Measurements from ENCODE around the gene TMEM150B. TPM values are rescaled to one million over a fixed set of nuclear protein-coding genes. Genes with fewer than 3 reads are reported as not detected.
A peak's percentile ranks its signal among the peaks of the same experiment; 100 is the strongest.

The TMEM150B gene
- total and polyA plus RNA-seq, 4 donors = 0.72 to 9.6 (median 4.2) TPM

GRCh38 chr19:55368106-55368505 is 43.0 kb upstream of the TMEM150B start:
- WGBS, 2 donors = 83 to 89% methylated on average over 15 to 16 of the region's 16 CpGs
- DNase-seq (peak in 1 of 2 donors; percentile 47), ATAC-seq (ENCODE audit: low FRiP score) (no peak)
- Histone ChIP-seq H3K9me3 (ENCODE audit: control insufficient read depth, low read length) (no peaks in the 10 kb centered on the region), H3K36me3 (ENCODE audit: control insufficient read depth in 1 of 2, insufficient read depth in 2 of 2, low read length in 1 of 2) (no peaks in the 10 kb centered on the region), H3K27ac (ENCODE audit: low read depth in 1 of 2, low read length in 2 of 2) (no peak overlapping the region), H3K4me3 (ENCODE audit: low read length in 2 of 2) (no peak overlapping the region), H3K27me3 (ENCODE audit: control insufficient read depth in 1 of 2, insufficient read depth in 2 of 2, low read length in 1 of 2) (no peaks in the 10 kb centered on the region), H3K4me1 (ENCODE audit: control insufficient read depth in 1 of 2, insufficient read depth in 2 of 2, low read length in 2 of 2) (no peaks in the 10 kb centered on the region)
- intact Hi-C loops (cut with DNase I) = no loop called here

GRCh38 chr19:55366790-55367189 is 41.6 kb upstream of the TMEM150B start:
- Histone ChIP-seq H3K36me3 (ENCODE audit: control insufficient read depth in 1 of 2, insufficient read depth in 2 of 2, low read length in 1 of 2) (no peaks in the 10 kb centered on the region), H3K9me3 (ENCODE audit: control insufficient read depth, low read length) (no peaks in the 10 kb centered on the region), H3K4me3 (ENCODE audit: low read length in 2 of 2) (no peak overlapping the region), H3K27me3 (ENCODE audit: control insufficient read depth in 1 of 2, insufficient read depth in 2 of 2, low read length in 1 of 2) (no peaks in the 10 kb centered on the region), H3K27ac (ENCODE audit: low read depth in 1 of 2, low read length in 2 of 2) (no peak overlapping the region), H3K4me1 (ENCODE audit: control insufficient read depth in 1 of 2, insufficient read depth in 2 of 2, low read length in 2 of 2) (no peaks in the 10 kb centered on the region)
- DNase-seq (no peak), ATAC-seq (ENCODE audit: low FRiP score) (no peak)
- intact Hi-C loops (cut with DNase I) = no loop called here
- WGBS, 2 donors = 68 to 78% methylated on average over 3 of the region's 3 CpGs

- Histone ChIP-seq H3K4me3 (ENCODE audit: low read length in 2 of 2) (no peak overlapping the region), H3K9me3 (ENCODE audit: control insufficient read depth, low read length) (no peaks in the 10 kb centered on the region), H3K27me3 (ENCODE audit: control insufficient read depth in 1 of 2, insufficient read depth in 2 of 2, low read length in 1 of 2) (no peaks in the 10 kb centered on the region), H3K36me3 (ENCODE audit: control insufficient read depth in 1 of 2, insufficient read depth in 2 of 2, low read length in 1 of 2) (no peaks in the 10 kb centered on the region), H3K4me1 (ENCODE audit: control insufficient read depth in 1 of 2, insufficient read depth in 2 of 2, low read length in 2 of 2) (no peaks in the 10 kb centered on the region), H3K27ac (ENCODE audit: low read depth in 1 of 2, low read length in 2 of 2) (no peak overlapping the region)
- 77 to 78% methylated on average over 18 to 19 of the region's 19 CpGs for WGBS, 2 donors
- intact Hi-C loops (cut with DNase I) = no loop called here
- DNase-seq (peak in 1 of 2 donors; percentile 30), ATAC-seq (ENCODE audit: low FRiP score) (no peak)
Measured at GRCh38 chr19:55365964-55366363, 40.8 kb upstream of the TMEM150B start.

- Histone ChIP-seq H3K27ac (ENCODE audit: low read depth in 1 of 2, low read length in 2 of 2) (no peak overlapping the region), H3K36me3 (ENCODE audit: control insufficient read depth in 1 of 2, insufficient read depth in 2 of 2, low read length in 1 of 2) (no peaks in the 10 kb centered on the region), H3K4me1 (ENCODE audit: control insufficient read depth in 1 of 2, insufficient read depth in 2 of 2, low read length in 2 of 2) (no peaks in the 10 kb centered on the region), H3K4me3 (ENCODE audit: low read length in 2 of 2) (no peak overlapping the region), H3K27me3 (ENCODE audit: control insufficient read depth in 1 of 2, insufficient read depth in 2 of 2, low read length in 1 of 2) (no peaks in the 10 kb centered on the region), H3K9me3 (ENCODE audit: control insufficient read depth, low read length) (no peaks in the 10 kb centered on the region)
- 90 to 91% methylated on average over 8 of the region's 8 CpGs for WGBS, 2 donors
- peak in 1 of 2 donors; percentile 34 for DNase-seq
- intact Hi-C loops (cut with DNase I) = no loop called here
- ATAC-seq (ENCODE audit: low FRiP score) = no peak
Measured at GRCh38 chr19:55365245-55365644, 40.1 kb upstream of the TMEM150B start.

- Histone ChIP-seq H3K36me3 (ENCODE audit: control insufficient read depth in 1 of 2, insufficient read depth in 2 of 2, low read length in 1 of 2) (no peaks in the 10 kb centered on the region), H3K9me3 (ENCODE audit: control insufficient read depth, low read length) (no peaks in the 10 kb centered on the region), H3K27me3 (ENCODE audit: control insufficient read depth in 1 of 2, insufficient read depth in 2 of 2, low read length in 1 of 2) (no peaks in the 10 kb centered on the region), H3K4me1 (ENCODE audit: control insufficient read depth in 1 of 2, insufficient read depth in 2 of 2, low read length in 2 of 2) (no peaks in the 10 kb centered on the region), H3K4me3 (ENCODE audit: low read length in 2 of 2) (no peak within 1 kb of the TSS), H3K27ac (ENCODE audit: low read depth in 1 of 2, low read length in 2 of 2) (no peak within 1 kb of the TSS)
- no peak for ATAC-seq (ENCODE audit: low FRiP score)
- DNase-seq = peak in 1 of 2 donors; percentile 32
- 80 to 82% methylated on average over 27 of the region's 27 CpGs for WGBS, 2 donors
- intact Hi-C loops (cut with DNase I) = no loop called here
Measured at GRCh38 chr19:55362990-55363716, 38.0 kb upstream of the TMEM150B start, which contains the start of gene GARIN5B. TSS of gene GARIN5B (minus strand) at chr19:55363260. CDS start at chr19:55363066, 194 bp downstream.

GRCh38 chr19:55362174-55362989 is 37.2 kb upstream of the TMEM150B start:
- 74 to 75% methylated on average over 36 to 38 of the region's 38 CpGs for WGBS, 2 donors
- intact Hi-C loops (cut with DNase I) = no loop called here
- no peaks in the 10 kb centered on the region for H3K4me1 ChIP-seq (ENCODE audit: control insufficient read depth in 1 of 2, insufficient read depth in 2 of 2, low read length in 2 of 2)
- ATAC-seq (ENCODE audit: low FRiP score) (no peak), DNase-seq (peak; percentile 37 to 72)
- no peak overlapping the region for H3K27ac ChIP-seq (ENCODE audit: low read depth in 1 of 2, low read length in 2 of 2)
- no peaks in the 10 kb centered on the region for H3K36me3 ChIP-seq (ENCODE audit: control insufficient read depth in 1 of 2, insufficient read depth in 2 of 2, low read length in 1 of 2)
- H3K4me3 ChIP-seq (ENCODE audit: low read length in 2 of 2) = no peak overlapping the region
- no peaks in the 10 kb centered on the region for H3K9me3 ChIP-seq (ENCODE audit: control insufficient read depth, low read length)
- H3K27me3 ChIP-seq (ENCODE audit: control insufficient read depth in 1 of 2, insufficient read depth in 2 of 2, low read length in 1 of 2) = no peaks in the 10 kb centered on the region

- Histone ChIP-seq H3K4me1 (ENCODE audit: control insufficient read depth in 1 of 2, insufficient read depth in 2 of 2, low read length in 2 of 2) (no peaks in the 10 kb centered on the region), H3K27ac (ENCODE audit: low read depth in 1 of 2, low read length in 2 of 2) (no peak overlapping the region), H3K9me3 (ENCODE audit: control insufficient read depth, low read length) (no peaks in the 10 kb centered on the region), H3K36me3 (ENCODE audit: control insufficient read depth in 1 of 2, insufficient read depth in 2 of 2, low read length in 1 of 2) (no peaks in the 10 kb centered on the region), H3K4me3 (ENCODE audit: low read length in 2 of 2) (no peak overlapping the region), H3K27me3 (ENCODE audit: control insufficient read depth in 1 of 2, insufficient read depth in 2 of 2, low read length in 1 of 2) (no peaks in the 10 kb centered on the region)
- intact Hi-C loops (cut with DNase I) = no loop called here
- DNase-seq (no peak), ATAC-seq (ENCODE audit: low FRiP score) (no peak)
- WGBS, 2 donors = 94 to 97% methylated on average over 16 of the region's 16 CpGs
Measured at GRCh38 chr19:55360902-55361301, 35.8 kb upstream of the TMEM150B start.

- intact Hi-C loops (cut with DNase I) = no loop called here
- no peak overlapping the region for H3K27ac ChIP-seq (ENCODE audit: low read depth in 1 of 2, low read length in 2 of 2)
- 81 to 82% methylated on average over 31 to 32 of the region's 32 CpGs for WGBS, 2 donors
- DNase-seq (no peak), ATAC-seq (ENCODE audit: low FRiP score) (no peak)
- no peaks in the 10 kb centered on the region for H3K4me1 ChIP-seq (ENCODE audit: control insufficient read depth in 1 of 2, insufficient read depth in 2 of 2, low read length in 2 of 2)
- no peaks in the 10 kb centered on the region for H3K27me3 ChIP-seq (ENCODE audit: control insufficient read depth in 1 of 2, insufficient read depth in 2 of 2, low read length in 1 of 2)
- H3K9me3 ChIP-seq (ENCODE audit: control insufficient read depth, low read length) = no peaks in the 10 kb centered on the region
- H3K4me3 ChIP-seq (ENCODE audit: low read length in 2 of 2) = no peak overlapping the region
- no peaks in the 10 kb centered on the region for H3K36me3 ChIP-seq (ENCODE audit: control insufficient read depth in 1 of 2, insufficient read depth in 2 of 2, low read length in 1 of 2)
Measured at GRCh38 chr19:55358943-55359908, 34.1 kb upstream of the TMEM150B start.

Data from aorta (tissue), 5 donors.